Left ventricle myocardium inferior (tissue), 1 donor: ENCODE measurements around the gene DOCK9. TPM values are rescaled to one million over a fixed set of nuclear protein-coding genes. Genes with fewer than 3 reads are reported as not detected.

Experiments used
- DNase-seq: peaks from one replicate; pipeline ENCODE4 v3.0.0-alpha.2; 2020
- H3K27ac ChIP-seq: fragments of 200-600 bp; replicated peaks from 2 replicates; pipeline ENCODE4 v1.8.0; 2021
- H3K27me3 ChIP-seq: fragments of 200-600 bp; 2 replicates; pipeline ENCODE4 v1.8.0; 2021; ENCODE audit warnings: low read depth
- H3K36me3 ChIP-seq: fragments of 200-600 bp; 2 replicates; pipeline ENCODE4 v1.8.0; 2021
- H3K4me1 ChIP-seq: fragments of 200-600 bp; 2 replicates; pipeline ENCODE4 v1.8.0; 2021
- H3K4me3 ChIP-seq: fragments of 200-600 bp; 2 replicates; pipeline ENCODE4 v1.8.0; 2021; ENCODE audit warnings: mild to moderate bottlenecking, moderate library complexity
- H3K9me3 ChIP-seq: fragments of 200-600 bp; replicated peaks from 2 replicates; pipeline ENCODE4 v1.8.0; 2021
- CTCF ChIP-seq: fragments of 200-600 bp; IDR thresholded peaks from 2 replicates; pipeline ENCODE4 v1.8.0; 2021; ENCODE audit warnings: antibody characterized with exemption, mild to moderate bottlenecking, borderline replicate concordance
- intact Hi-C: fragments of 100-400 bp; cut with micrococcal nuclease; formaldehyde crosslinking; loops from one replicate; pipeline ENCODE4 v1.11.0; 2022
- total RNA-seq: library from RNA; stranded (reverse); fragmentation: NEBNext Ultra II Directional; extraction: Animal tissue kit (Norgen Biotek cat#: 25700); gene quantifications from one replicate; pipeline ENCODE4 v1.2.1, GENCODE V29; 2021
- donor health status: DM: no; HTN: yes; CAD: no; lungs with severe emphysema.

The DOCK9 gene
- total RNA-seq, 1 donor from 2014 or later: 36.8 TPM

GRCh38 chr13:98828614-98829013, 149.2 kb downstream of the DOCK9 start:
- H3K36me3 ChIP-seq: peaks cover 65% of the 10 kb centered on the region
- no peak overlapping the region for H3K4me3 ChIP-seq
- peaks cover 18% of the 10 kb centered on the region for H3K4me1 ChIP-seq
- H3K27ac ChIP-seq: no peak overlapping the region
- no peaks in the 10 kb centered on the region for H3K27me3 ChIP-seq
- DNase-seq: no peak
- no peaks in the 10 kb centered on the region for H3K9me3 ChIP-seq
- intact Hi-C loops: no loop called here
- no peak for TF ChIP-seq CTCF

- peaks cover 73% of the 10 kb centered on the region for H3K36me3 ChIP-seq
- intact Hi-C loops: no loop called here
- H3K4me3 ChIP-seq: no peak overlapping the region
- peaks cover 30% of the 10 kb centered on the region for H3K4me1 ChIP-seq
- H3K27ac ChIP-seq: no peak overlapping the region
- no peaks in the 10 kb centered on the region for H3K27me3 ChIP-seq
- DNase-seq: no peak
- no peaks in the 10 kb centered on the region for H3K9me3 ChIP-seq
- TF ChIP-seq CTCF: no peak
These were observed 150.4 kb downstream of the DOCK9 start for GRCh38 chr13:98827449-98827848.

GRCh38 chr13:98826146-98826545, 151.7 kb downstream of the DOCK9 start:
- TF ChIP-seq CTCF: no peak
- intact Hi-C loops: no loop called here
- Histone ChIP-seq H3K36me3 (peaks cover 73% of the 10 kb centered on the region), H3K9me3 (no peaks in the 10 kb centered on the region), H3K4me1 (peaks cover 43% of the 10 kb centered on the region), H3K4me3 (no peak overlapping the region), H3K27me3 (no peaks in the 10 kb centered on the region), H3K27ac (peak overlapping the region; percentile 23)
- DNase-seq: no peak

- intact Hi-C loops: no loop called here
- Histone ChIP-seq H3K27ac (peak overlapping the region; percentile 23), H3K4me3 (no peak overlapping the region), H3K9me3 (no peaks in the 10 kb centered on the region), H3K36me3 (peaks cover 71% of the 10 kb centered on the region), H3K4me1 (peaks cover 48% of the 10 kb centered on the region), H3K27me3 (no peaks in the 10 kb centered on the region)
- TF ChIP-seq CTCF: no peak
- DNase-seq: no peak
These were observed 152.2 kb downstream of the DOCK9 start for GRCh38 chr13:98825659-98826058.

- intact Hi-C loops: no loop called here
These were observed 153.3 kb downstream of the DOCK9 start for GRCh38 chr13:98824376-98825160.

More at GRCh38 chr13:98824376-98825160, 153.3 kb downstream of the DOCK9 start:
- H3K27me3 ChIP-seq: no peaks in the 10 kb centered on the region
- H3K27ac ChIP-seq: no peak overlapping the region
- no peak for TF ChIP-seq CTCF
- H3K36me3 ChIP-seq: peaks cover 71% of the 10 kb centered on the region
- peaks cover 58% of the 10 kb centered on the region for H3K4me1 ChIP-seq
- H3K9me3 ChIP-seq: no peaks in the 10 kb centered on the region
- no peak overlapping the region for H3K4me3 ChIP-seq
- no peak for DNase-seq
